Measurements from ENCODE around the gene LGR6. TPM values are rescaled to one million over a fixed set of nuclear protein-coding genes. Genes with fewer than 3 reads are reported as not detected.

Gene LGR6
- total RNA-seq, 6 experiments from 2014 or later: 0.17 to 2.0 (median 1.0) TPM

DNA sequence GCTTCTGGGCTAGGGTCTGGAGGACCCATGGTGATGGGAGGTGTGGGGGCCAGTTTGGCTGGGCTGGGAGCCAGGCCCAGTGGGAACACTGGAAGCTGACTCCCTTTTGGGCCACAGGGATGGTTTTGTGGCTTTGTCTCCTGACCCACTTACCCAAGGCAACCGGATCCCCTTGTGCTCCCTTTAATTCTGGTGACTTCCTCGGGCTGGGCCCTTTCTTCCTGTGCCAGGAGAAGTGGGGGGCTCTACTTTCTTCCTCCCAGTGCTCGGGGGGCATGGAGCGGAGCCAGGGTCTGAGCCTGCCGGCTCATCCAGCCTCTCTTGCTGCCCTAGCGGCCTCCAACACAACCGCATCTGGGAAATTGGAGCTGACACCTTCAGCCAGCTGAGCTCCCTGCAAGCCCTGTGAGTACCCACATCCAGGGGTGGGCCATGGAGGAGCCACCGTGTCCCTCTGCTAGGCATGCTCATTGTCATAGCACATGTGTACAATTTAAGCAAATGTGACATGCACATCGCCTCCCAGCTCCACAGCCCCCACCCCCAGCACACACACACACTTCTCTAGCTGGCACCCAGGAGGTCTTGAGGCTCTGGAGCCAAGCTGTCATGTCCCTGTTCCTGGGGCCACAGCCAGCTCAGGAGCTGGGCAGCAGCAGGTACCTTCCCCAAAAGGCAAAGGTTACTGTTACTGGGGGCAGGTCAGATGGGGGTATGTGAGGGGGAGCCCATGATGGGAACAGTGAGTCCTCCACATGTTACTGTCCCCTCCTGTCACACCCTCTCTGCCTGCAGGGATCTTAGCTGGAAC is 113.1 kb downstream of the LGR6 start:
- H3K4me1 ChIP-seq: no peaks in the 10 kb centered on the region
- no peak for ATAC-seq
- no peaks in the 10 kb centered on the region for H3K27me3 ChIP-seq
- TF ChIP-seq POLR2A (IDR thresholded peaks at IDR 0.05): no peak
- TF ChIP-seq, protein P1, sequence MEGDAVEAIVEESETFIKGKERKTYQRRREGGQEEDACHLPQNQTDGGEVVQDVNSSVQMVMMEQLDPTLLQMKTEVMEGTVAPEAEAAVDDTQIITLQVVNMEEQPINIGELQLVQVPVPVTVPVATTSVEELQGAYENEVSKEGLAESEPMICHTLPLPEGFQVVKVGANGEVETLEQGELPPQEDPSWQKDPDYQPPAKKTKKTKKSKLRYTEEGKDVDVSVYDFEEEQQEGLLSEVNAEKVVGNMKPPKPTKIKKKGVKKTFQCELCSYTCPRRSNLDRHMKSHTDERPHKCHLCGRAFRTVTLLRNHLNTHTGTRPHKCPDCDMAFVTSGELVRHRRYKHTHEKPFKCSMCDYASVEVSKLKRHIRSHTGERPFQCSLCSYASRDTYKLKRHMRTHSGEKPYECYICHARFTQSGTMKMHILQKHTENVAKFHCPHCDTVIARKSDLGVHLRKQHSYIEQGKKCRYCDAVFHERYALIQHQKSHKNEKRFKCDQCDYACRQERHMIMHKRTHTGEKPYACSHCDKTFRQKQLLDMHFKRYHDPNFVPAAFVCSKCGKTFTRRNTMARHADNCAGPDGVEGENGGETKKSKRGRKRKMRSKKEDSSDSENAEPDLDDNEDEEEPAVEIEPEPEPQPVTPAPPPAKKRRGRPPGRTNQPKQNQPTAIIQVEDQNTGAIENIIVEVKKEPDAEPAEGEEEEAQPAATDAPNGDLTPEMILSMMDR (IDR thresholded peaks at IDR 0.05): no peak
- intact Hi-C loops (cut with DNase I): no loop called here
- no peak overlapping the region for H3K27ac ChIP-seq
- DNase-seq: no peak
- H3K4me3 ChIP-seq: no peak overlapping the region
- no peaks in the 10 kb centered on the region for H3K9me3 ChIP-seq
- 100% methylated on average over 1 of the region's 9 CpGs for WGBS (ENCODE audit: insufficient coverage, low coverage, low lambda C conversion rate, missing lambda C conversion rate)
- no peaks in the 10 kb centered on the region for H3K36me3 ChIP-seq

DNA sequence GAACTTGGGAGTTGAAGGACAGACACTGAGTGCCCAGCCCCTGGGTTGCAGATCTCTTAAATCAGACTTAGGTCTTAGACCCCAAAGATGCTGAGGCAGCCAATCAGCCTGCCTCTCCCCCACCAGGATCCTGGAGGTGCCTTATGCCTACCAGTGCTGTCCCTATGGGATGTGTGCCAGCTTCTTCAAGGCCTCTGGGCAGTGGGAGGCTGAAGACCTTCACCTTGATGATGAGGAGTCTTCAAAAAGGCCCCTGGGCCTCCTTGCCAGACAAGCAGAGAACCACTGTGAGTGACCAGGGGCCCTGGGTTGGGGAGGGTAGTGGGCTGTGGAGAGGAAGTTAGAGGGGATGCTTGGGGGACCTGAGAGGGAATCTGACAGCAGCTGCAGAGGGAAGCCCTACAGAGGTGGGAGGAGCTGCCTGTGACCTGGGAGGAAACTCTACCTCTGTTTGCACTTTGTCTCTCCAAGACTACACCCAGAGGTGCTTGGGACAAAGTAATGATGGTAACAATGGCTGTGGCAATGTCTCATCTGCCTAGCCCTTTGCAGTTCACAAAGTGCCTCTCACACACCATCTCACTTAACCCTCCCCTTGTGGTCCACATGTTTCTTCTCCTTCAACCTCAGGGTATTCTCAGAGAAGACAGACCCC is 116.6 kb downstream of the LGR6 start:
- H3K9me3 ChIP-seq: no peaks in the 10 kb centered on the region
- intact Hi-C loops (cut with DNase I): loop anchor here in 1 of 2 donors (5.0 kb wide), 1 partner anchor 123 kb away; no protein-coding TSS in a partner anchor
- no peak for DNase-seq
- TF ChIP-seq POLR2A (IDR thresholded peaks at IDR 0.05): no peak
- TF ChIP-seq, protein P1 (IDR thresholded peaks at IDR 0.05): no peak
- no peaks in the 10 kb centered on the region for H3K27me3 ChIP-seq
- ATAC-seq: no peak
- no peaks in the 10 kb centered on the region for H3K4me1 ChIP-seq
- no peaks in the 10 kb centered on the region for H3K36me3 ChIP-seq
- H3K4me3 ChIP-seq: no peak overlapping the region
- H3K27ac ChIP-seq: no peak overlapping the region

DNA sequence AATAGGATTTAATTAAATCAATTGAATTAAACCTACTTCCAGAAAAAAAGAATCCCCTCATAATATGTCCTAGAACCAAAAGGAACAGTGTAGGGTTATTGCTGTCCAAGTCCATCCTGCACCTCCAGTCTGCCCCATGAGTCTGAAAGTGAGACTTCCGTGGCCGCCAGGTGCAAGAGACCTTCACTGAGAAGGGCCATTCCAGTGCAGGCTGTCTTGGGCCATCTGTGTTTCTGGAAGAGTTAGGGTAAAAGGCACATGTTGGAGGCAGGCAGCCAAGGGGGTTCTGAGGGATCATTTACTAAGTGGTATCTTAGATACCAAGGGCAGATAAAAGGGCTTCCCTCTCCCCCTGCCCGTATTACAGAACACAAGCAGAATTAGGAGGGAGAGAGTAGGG is 117.1 kb downstream of the LGR6 start:
- intact Hi-C loops (cut with DNase I): loop anchor here in 1 of 2 donors (5.0 kb wide), 1 partner anchor 123 kb away; no protein-coding TSS in a partner anchor

DNA sequence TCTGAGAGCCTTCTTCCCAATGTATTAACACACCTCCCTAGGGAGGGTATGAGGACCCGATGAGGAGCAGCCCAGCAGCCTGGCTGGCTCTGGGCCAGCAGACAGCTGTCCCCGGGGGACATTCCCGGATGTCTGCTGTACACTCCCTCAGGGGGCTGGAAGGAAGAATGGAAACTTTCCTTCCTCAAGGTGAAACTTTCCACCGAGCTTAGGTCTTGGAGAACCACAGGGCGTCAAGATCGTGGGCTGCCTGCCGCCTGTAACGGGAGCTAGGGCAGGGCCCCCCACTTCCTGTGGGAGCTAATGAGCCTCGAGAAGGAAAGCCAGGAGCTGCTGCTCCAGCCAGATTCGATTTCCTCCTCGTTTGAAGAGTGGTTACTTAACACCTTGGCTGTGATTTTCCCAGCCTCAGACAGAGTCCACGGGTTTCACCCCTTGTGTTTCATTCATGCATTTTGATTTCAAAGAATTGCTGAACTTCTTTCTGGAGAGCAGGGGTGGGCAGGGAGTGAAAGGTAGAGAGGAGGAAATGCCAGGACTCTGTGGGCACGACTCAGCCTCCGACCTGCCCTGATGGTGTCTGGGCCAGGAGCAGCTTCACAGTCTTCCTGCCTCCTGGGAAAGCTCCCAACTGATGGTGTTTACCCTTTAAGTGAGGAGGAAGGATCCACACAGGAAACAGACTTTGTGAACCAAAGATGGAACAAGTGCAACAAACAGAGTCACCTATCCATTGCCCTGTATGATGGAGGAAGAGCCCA is 118.5 kb downstream of the LGR6 start:
- ATAC-seq (no peak), DNase-seq (no peak)
- TF ChIP-seq, protein P1 (IDR thresholded peaks at IDR 0.05): no peak
- no peak for TF ChIP-seq POLR2A (IDR thresholded peaks at IDR 0.05)
- no peaks in the 10 kb centered on the region for H3K9me3 ChIP-seq
- no peaks in the 10 kb centered on the region for H3K27me3 ChIP-seq
- no peak overlapping the region for H3K4me3 ChIP-seq
- intact Hi-C loops (cut with DNase I): loop anchor here in 1 of 2 donors (5.0 kb wide), 1 partner anchor 125 kb away; no protein-coding TSS in a partner anchor
- no peak overlapping the region for H3K27ac ChIP-seq
- no peaks in the 10 kb centered on the region for H3K36me3 ChIP-seq
- H3K4me1 ChIP-seq: no peaks in the 10 kb centered on the region
- 5% methylated on average over 5 of the region's 14 CpGs for WGBS (ENCODE audit: insufficient coverage, low coverage, low lambda C conversion rate, missing lambda C conversion rate)

More for the DNA sequence above, 117.1 kb downstream of the LGR6 start:
- no peaks in the 10 kb centered on the region for H3K36me3 ChIP-seq
- no peaks in the 10 kb centered on the region for H3K4me1 ChIP-seq
- H3K27ac ChIP-seq: no peak overlapping the region
- 86% methylated on average over 3 of the region's 3 CpGs for WGBS (ENCODE audit: insufficient coverage, low coverage, low lambda C conversion rate, missing lambda C conversion rate)
- no peaks in the 10 kb centered on the region for H3K9me3 ChIP-seq
- H3K4me3 ChIP-seq: no peak overlapping the region
- ATAC-seq: no peak
- no peak for TF ChIP-seq POLR2A (IDR thresholded peaks at IDR 0.05)
- TF ChIP-seq, protein P1 (IDR thresholded peaks at IDR 0.05): no peak
- no peak for DNase-seq
- no peaks in the 10 kb centered on the region for H3K27me3 ChIP-seq

All from right lobe of liver (tissue), 6 donors.